HG03460 (cell line): ENCODE measurements around the gene ACKR3.

Experiments used
- ATAC-seq: cut with Tn5 transposase; IDR thresholded peaks from one replicate; pipeline ENCODE4 v1.9.1; 2021; ENCODE audit not compliant: unreplicated experiment

Gene ACKR3

DNA sequence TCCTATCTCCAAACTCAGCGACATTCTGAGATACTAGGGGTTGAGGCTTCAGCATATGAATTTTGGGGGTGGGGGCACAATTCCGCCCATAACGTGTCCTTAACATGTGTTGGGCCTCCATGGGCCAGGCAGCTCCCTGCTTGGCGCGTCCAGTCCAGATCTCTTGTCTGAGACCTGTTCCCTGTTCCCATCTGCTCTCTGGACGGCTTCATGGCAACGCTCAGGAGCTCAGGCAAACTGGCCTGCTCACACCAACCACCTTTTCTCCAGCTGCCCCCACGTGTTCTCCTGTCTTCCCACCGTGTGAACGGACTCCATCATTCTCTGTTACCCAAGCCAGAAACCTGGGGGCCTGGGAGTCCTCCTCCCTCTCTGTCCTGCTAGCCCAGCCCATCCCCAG lies 36.4 kb downstream of the ACKR3 start:
- no peak for ATAC-seq

DNA sequence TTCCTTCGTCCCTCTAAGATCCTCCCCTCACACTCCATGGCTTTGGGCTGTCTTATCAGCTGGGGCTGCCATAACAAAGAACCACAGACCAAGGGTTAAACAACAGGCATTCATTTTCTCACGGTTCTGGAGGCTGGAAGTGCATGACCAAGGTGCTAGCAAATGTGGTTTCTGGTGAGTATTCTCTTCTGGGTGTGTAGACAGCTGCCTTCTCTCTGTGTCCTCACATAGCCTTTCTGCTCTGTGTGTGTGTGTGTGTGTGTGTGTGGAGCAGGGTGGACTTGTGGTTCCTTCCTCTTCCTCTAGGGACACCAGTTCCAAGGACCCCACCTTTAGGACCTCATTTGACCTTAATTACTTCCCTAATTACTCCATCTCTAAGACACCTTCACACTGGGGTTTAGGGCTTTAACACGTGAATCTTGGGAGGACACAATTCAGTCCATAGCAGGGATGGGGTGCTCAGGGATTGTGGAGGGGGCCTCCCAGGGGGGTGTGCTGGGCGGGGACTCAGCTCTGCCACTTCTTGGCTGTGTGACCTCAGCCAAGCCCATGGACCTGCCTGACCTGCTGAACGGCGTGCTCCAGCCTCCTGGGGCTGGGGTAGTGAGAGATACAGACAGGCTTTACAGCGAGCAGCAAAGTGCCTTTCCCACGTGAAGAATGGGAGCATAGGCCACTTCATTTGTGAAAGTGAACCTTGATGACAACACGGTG lies 38.0 kb downstream of the ACKR3 start:
- ATAC-seq: no peak

DNA sequence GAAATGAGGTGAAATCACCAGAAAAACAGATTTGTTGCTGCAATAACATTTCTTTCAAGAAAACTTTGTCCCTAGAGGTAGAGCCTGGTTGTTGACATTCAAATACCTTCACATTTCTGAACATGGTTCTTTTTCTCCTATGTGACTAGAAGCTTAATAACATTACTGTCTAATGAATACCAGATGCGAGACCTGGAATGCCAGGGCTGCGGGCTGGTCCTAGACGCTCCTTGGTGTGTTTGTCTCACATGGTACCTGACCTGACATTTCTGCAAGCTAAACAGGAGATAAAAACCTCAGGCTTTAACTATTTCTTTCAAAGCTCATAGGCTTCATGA lies 38.5 kb downstream of the ACKR3 start:
- ATAC-seq: no peak

DNA sequence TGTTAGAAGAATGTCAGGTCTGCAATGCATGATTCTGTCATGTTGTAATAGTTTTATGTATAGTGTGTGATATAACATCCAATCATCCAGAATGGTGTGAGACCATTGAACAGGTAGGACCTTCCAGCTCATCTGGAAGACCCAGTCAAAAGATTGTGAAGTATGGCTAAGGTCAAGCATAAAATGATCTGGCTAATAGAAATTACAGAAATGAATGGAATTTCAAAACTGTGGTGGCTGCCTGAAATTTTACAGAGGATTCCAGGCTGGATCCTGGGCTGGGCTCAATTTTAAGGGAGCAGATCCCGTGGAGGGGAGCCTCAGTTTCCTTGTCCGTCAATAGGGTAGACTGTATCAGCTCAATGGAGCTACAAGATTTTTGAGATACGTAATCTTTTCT lies 39.1 kb downstream of the ACKR3 start:
- no peak for ATAC-seq

DNA sequence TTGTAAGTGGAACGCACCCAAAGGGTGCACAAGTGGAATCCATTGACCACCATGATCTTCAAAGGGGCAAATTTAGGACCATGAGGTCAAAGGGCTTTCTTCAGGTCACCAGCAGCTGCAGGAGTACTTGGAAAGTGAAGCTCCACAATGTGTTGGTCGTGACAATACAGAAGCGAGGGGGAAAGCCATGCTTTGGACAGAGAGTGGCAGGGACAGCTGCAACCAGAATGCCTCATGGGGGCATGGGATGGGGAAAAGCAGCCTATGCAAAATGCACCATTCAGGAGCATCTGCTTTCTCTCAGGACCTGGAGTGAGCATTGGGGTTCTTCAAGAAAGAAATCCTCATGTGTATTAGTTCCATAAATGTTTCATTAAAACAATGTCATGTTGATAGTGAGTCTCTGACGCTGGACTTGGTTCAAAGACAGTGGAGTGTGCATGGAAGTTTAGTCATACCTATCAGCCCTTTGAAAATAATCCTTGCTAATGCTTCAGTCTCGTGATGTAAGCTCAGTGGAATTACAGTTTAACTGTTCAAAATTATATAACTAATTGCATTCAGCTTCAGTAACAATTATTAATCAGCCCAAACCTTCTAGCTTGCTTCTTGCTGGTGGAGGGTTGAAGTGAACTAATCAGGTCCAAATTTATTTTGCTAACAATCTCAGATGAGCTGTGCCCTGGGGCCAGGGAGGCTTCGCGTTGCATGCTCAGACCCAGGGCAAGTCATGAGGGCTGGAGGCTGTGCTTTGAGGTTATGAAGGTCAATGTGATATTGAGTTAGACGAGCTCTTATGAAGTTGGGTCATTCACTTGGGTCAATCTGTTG lies 41.6 kb downstream of the ACKR3 start:
- ATAC-seq: no peak

DNA sequence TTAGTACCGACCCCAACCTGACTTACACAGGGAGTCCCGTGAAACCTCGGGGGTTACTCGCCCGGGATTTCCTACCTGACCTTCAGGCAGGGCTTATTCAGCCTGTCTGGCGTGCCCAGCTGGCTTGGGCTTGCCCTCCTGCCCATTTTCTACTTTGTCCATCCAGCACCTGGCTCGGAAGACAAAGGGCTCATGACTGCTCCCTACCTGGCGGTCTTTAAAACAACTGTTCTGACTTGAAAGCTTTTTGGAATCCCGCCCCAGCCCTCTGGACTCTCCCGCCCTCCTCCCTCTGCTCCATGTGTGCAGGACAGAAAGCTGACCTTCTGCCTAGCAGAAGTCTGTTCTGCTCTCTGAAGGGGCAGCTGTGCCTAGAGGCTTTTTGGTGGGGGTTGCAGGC lies 43.1 kb downstream of the ACKR3 start:
- ATAC-seq: no peak

DNA sequence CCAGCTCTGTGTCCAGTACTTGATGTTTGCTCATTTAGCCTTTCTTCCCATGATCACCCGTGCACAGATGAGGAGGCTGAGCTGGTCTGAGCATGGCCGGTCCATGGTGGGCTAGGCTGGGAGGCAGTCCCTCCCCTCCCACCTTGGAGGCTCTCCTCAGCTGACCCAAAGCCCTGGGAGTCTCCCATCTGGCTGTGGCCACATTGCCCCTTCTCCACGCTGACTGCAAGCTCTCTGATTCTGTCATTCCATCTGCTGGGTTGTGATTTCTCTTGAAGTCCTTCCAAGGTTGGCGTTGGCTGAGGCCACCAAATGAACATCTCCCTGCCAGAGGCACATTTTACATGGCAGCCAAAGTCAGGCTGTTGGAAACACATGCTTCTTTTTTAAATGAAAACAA lies 44.0 kb downstream of the ACKR3 start:
- ATAC-seq: no peak

DNA sequence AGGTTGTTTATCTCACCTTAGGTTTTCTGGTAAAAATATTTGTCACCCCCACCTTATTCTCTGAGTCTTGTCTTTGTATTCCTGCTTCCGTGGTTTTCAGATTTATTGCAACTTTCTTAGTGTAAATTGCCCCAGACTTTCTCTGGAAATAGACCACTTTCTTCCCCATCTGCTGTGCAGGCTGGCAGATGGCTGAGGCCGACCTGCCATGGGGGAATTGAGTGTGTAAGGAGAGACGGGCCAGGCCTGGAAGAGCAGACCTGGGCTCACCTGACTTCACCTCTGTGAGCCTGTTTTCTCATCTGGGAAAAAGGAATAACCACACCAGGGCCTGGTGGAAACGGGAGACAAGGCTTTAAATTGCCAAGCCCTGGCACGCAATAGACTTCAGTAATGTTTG lies 44.9 kb downstream of the ACKR3 start:
- no peak for ATAC-seq

DNA sequence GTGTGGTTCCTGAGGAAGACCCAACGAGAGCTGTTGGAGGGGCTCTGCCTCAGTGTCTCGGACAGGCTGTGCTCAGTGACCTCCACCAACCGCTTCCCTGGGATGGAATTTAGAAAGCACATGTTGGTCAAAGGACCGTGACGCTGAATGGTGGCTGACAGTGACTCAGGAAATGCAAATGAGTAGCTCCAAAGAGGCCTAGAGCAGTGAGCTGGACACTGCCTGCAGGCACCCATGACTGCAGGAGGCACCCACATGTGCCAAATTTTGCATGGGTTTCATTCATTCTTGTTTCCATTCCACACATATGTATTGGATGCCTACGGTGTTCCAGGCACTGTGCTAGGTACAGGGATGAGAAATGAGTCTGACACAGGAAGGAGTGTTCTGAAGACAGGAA lies 46.4 kb downstream of the ACKR3 start:
- no peak for ATAC-seq

DNA sequence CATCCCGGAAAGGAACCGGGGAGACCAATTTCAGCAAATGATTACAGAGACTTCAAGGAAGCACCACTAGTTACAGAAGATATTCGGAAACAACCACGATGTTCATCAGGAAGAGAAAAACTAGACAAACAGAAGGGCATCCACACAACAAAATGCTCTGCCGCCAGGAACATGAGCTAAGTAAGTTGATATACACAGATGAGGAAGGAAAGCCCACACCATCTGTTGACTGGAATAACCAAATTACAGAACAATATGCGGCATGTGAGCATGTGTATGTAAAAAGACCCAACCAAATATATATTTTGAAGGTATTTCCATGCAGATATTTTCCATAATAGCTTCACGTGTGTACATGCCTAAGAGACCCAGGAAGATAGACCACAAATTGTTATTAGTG lies 47.0 kb downstream of the ACKR3 start:
- ATAC-seq: no peak

DNA sequence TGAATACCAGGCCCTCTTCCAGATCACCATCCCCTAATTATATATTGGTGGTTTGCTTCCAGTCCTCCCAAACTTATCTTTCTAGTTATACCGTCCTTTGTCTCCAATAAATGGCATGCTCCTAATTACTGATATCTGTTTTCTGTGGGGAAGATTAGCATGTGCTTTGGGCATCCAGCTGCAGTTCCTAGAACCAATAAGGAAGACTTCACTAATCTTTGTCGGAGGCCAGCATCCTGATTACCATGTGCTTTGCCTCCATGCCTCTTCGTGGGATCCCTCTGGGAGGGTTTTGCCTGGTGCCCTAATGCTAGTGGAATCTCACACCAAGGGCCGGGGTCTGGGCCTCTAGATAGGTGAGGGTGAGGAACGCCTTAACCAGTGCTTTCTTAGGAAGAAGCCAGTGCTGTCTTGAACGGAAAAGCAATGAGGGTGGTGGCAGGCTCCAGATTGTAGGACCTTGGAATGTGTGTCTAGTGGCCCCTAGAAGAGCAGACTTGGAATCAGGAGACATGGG lies 47.7 kb downstream of the ACKR3 start:
- ATAC-seq: no peak

DNA sequence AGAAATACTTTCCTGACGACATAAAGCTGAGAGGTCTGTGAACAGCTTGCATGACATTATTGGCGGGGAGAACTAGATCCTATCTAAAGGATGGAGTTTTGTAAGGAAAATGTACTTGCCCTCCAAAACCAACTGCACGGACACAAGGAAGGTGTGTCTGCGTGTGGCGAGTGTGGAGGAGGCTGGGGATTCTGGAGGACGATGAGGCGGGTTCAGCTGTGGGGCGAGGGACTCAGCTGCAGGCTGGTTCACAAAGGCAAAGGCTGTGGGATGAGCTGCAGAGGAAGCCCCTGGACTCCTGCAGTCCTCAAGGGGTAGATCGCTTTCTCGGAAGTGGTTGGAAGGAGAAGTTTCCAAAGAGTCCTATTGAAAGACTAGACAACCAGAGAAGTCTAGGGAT lies 48.2 kb downstream of the ACKR3 start:
- no peak for ATAC-seq

DNA sequence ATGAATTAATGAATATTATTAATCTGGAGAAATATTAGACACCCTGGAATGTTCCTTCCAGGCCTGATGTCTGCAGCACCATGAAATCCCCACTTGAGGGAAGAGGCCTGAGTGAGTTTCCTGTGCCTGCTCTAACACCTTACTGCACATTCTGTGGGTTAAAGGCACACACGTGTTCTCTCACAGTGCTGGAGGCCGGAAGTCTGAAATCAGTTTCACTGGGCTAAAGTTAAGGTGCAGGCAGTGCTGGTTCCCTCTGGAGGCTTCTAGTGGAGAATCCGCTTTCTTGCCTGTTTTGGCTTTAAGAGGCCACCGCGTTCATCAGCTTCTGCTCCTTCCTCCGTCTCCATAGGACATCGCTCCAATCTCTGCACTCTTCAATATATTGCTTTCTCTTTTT lies 48.7 kb downstream of the ACKR3 start:
- ATAC-seq: no peak

DNA sequence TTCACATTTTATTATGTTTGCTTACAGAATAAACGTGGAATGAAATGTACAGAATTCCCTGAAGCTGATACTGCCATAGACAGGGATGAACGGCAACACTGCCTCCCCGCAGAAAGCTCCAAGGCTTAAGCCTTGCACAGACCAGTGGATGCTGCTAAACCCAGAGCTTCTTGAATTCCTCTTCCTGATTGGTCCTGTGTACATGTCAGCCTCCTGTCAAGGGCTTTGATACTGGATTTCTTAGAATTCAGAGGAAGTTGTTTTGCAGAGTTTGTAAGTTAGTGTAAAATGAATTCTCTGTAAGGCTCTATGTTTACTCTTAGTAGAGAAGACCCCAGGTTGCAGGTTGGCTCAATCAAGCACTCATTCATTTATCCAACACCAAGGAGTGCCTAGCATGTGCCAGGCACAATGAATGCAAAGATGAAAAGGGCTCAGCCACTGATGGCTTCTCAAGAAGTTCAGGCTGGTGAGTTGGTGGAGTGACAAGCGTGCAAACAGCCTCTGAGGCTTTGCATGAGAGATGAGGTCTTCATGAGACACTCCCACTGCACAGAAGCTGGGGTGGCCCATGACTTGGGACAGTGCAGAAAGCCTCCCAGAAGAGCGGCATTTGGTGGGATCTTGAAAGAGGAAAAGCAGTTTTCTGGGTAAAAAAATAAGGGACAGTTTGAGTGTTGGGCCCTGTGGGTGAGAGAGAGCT lies 50.4 kb downstream of the ACKR3 start:
- no peak for ATAC-seq

DNA sequence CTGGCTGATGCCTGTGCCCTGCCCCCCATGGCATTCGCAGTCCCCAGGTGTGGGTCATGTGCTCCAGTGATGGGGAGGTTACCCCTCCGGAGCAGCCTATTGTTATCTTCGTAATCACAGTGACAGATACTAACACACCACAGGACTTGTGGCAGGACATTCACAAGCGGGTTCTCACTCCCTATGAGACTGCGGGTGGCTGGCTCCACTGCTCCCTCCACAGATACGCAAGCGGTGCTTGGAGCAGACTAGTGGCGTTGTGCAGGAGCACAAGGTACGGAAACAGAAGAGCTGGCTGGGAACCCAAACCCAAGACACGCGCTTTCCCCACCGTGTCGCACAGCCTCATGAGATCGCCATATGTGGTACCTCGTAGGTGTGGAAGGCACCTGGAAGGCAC lies 52.2 kb downstream of the ACKR3 start:
- ATAC-seq: no peak

DNA sequence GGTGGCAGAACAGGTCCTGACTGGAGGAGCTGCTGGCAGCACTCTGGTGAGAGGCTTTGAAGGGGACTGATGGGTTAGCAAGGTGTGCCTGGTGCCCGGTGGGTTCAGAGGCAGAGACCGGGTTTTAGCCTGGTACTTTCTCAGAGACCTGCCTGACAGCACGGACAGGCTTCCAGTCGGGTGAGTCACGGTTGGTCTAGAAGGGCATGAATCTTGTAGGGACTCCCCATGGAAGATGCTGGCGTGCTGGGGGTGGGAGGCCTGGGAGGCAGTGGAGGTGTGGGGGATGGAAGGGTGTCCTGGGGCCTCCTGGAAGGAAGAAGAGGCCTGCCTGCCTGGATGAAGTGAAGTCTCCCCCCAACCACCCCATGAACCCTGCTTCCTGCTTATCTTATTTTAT lies 52.6 kb downstream of the ACKR3 start:
- no peak for ATAC-seq

DNA sequence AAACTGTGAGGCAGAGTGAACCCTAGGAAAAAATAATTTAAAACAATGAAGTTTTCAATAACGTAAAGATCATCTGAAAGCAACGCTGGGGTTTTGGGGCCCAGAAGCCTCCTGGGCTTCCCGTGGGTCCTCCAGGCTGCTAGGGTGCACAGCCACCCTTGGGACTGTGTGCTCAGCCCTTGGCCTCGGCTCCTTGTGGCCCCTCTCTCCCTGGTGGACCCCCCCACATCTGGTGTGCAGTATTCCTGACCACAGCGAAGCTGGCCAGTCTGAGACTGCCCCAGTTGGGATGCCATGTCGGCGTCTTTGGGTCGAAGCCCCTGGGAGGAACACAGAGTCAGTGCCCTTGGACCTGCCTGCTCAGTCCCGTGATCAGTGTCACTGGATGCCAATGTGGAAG lies 53.0 kb downstream of the ACKR3 start:
- ATAC-seq: no peak

DNA sequence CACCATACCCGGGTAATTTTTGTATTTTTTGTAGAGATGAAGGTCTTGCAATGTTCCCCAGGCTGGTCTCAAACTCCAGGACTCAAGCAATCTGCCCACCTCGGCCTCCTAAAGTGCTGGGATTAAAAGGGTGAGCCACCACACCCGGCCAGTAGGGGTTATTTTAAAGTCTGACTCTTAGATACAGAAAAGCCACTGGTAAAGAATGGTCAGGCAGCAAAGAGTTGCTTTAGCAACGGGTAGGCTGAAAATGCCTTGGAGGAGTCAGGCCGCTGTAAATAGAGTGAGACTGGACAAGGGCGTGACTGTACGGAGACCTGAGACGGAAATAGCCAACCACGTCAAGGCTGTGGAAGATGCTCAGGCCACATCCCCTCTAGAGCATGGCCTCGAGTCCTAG lies 54.2 kb downstream of the ACKR3 start:
- ATAC-seq: no peak

DNA sequence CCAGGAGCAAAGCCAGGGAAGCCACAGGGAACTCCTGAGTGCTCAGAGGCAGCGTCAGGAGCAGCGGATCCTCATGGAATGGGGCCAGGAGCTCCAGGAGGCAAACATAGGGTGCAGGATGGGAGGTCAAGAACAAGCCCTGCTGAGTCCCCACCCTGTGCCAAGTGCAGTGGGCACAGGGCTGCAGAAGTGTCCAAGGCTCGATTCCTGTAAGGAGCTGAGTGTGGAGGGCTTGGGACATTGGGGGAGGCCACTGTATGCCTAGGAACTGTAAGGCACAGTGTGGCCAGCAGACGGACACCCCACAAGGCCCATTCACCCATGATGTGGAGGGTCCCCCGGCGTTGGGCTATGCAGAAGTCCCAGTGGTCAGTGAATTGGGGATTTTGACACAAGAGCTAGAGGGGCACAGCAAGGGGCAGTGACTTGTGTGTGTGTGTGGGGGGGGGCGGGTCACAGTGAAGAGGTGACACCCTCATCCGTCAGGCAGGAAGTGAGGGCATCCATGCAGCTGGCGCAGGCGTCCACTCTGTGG lies 55.6 kb downstream of the ACKR3 start:
- ATAC-seq: no peak

DNA sequence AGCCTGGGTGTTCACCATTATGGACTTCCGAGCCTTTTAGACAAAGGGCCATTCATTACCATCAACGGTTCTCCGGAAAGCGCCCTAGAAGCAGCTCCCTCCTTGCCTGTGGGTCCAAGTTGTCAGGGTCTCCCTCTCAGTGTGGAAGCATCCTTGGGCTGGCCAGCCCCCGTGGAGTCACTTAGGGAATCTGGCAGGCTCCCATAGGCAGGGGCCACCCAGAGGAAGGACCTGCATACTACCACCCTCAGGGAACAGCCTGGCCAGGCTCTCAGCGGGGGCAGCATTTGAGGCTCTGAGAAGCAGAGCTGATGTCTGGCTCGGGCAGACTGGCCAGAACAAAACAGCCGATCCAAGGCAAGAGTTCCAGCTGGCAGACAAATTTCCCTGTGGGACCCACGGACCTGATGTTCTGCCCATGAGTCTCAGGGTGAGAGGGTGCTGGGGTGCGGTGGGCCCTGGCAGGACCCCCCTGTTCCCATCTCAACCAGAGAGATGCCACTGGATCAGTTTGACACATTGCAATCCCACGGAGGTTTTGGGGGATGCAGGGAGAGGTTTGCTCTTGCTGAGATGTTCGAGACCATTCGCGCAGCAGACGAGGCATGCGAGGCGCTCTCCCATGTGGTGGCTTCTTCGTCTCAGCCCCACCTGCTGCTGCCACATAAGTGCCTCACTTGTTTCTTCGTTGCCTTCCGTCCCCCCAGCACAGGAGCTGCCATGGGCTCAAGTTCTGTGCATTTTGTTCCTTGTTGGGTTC lies 56.9 kb downstream of the ACKR3 start:
- no peak for ATAC-seq

DNA sequence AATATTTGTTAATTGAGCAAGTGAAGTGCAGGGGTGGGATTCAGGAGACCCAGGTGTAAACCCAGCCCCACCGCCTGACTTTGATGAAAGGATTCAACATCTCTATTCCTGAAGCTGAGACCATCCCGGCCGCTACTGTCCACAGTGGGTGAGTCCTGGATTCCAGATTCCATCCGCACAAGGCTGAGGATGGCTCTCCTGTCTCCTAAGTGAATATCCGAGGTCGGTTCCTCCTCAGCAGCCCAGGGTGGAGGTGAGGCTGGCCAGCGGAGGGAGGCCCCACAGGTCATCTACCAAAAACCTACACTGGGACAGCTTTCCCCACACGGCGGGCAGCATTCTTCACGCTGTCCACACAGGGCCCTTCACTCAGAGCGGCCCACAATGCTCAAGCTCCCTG lies 57.6 kb downstream of the ACKR3 start:
- no peak for ATAC-seq
